GM19324 (cell line): Measurements from ENCODE around the gene C14orf132.

Experiments
- ATAC-seq: cut with Tn5 transposase; IDR thresholded peaks from one replicate; pipeline ENCODE4 v1.9.1; 2021; ENCODE audit warnings: mild to moderate bottlenecking, moderate library complexity; ENCODE audit not compliant: unreplicated experiment, low FRiP score

C14orf132 gene

DNA sequence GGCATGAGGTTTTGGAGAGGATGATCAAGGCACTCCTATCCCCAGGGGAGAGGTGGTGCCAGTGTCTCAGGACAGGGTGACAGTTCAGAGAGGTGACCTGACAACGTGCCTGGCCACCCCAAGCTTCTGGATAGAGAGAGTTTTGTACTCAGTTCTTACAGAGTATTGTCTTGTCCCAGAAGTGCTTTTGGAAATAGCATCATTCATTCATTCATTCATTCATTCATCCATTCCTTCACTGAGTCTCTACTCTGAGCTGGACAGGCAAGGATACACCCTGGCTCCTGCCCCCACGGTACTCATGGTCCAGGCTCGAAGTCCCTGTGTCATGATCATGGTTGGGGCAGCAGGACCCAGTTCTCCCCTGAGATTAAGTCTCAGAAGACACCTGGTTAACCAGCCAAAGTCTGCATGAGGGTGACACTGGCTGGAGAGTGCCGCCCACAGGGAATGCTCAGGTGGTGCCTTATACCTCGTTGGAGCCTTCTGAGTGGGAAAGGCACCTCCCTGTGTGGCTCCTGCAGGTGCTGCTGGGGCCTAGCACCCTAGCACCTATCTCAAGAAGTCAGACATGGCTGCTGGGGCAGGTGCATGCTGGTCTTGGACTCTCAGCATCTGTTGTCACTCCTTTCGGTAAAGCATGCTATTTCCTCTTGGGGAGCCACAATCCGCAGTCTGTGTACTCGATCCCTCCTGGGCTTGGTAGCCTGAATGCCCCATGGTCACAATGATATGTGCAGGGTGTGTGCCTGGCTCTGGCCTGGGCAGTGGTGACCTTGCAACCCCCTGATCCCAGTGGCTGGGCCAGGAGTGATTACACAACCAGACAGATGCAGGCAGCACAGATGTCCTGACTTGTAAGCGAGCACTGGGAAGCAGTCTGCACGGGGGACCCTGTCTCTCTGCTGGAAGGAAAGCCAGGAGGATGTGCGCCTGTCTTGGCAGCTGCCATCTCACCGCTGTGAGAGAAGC is 57.8 kb downstream of the C14orf132 start:
- no peak for ATAC-seq

DNA sequence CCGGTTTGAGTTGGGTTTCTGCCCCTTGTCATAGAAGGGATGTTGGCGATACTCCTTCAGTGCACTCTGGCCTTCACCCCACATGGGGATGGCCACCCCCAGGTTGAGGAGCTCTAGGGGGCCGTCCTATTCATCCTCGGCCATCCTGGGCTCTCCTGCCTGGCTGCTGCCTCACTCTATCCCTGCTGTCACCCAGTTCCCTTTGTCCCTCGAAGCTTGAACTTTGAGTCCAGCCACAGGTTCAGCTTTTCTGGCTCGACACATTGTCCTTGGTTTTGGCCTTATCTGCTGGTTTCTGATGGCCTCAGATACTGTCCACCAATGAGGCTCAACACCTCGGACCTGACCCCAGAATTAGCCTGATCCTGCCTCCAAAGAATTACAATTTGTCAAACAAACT is 58.6 kb downstream of the C14orf132 start:
- ATAC-seq: no peak

DNA sequence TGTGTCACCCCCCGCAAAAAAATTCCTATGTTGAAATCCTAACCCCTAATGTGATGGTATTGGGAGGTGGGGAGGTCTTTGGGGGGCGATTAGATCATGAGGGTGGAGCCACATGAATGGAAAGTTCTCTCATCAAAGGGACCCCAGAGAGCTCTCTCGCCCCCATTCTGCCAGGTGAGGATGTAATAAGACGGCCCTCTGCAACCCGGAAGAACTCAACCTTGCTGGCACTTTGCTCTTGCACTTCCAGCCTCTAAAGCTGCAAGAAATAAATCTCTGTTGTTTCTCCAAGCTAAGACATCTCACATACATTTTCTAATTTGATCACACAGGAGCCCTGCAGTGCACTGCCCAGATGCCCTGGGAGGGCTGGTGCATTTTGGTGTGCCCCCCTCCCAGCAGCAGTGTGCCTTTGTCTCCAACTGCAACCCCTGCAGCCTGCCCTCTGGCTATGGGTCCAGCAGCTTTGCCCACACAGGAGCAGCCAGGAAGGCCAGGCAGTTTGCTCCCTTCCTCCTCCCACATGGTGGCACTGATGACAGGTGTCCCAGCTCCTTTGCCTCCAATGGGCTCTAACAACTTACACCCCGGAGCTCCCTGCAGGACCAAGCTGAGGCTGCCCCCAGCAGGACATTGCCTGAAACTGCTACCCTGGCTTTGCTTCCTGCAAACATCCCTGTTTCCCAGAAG is 59.3 kb downstream of the C14orf132 start:
- ATAC-seq: no peak

DNA sequence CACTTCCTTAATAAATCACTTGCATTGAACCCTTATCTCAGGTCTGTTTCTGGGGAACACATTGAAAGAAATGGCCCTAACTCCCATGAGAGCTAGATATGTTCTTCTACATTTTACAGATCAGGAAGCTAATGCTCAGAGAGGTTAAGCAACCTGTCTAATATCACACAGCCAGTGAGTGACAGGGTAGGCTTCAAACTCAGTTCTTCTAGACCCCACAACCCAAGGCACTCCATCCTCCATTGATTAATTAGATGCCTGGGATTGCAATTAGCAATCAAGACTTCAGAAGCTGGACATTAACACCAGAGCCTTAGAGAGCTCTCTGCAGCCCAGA is 59.8 kb downstream of the C14orf132 start:
- ATAC-seq: no peak

DNA sequence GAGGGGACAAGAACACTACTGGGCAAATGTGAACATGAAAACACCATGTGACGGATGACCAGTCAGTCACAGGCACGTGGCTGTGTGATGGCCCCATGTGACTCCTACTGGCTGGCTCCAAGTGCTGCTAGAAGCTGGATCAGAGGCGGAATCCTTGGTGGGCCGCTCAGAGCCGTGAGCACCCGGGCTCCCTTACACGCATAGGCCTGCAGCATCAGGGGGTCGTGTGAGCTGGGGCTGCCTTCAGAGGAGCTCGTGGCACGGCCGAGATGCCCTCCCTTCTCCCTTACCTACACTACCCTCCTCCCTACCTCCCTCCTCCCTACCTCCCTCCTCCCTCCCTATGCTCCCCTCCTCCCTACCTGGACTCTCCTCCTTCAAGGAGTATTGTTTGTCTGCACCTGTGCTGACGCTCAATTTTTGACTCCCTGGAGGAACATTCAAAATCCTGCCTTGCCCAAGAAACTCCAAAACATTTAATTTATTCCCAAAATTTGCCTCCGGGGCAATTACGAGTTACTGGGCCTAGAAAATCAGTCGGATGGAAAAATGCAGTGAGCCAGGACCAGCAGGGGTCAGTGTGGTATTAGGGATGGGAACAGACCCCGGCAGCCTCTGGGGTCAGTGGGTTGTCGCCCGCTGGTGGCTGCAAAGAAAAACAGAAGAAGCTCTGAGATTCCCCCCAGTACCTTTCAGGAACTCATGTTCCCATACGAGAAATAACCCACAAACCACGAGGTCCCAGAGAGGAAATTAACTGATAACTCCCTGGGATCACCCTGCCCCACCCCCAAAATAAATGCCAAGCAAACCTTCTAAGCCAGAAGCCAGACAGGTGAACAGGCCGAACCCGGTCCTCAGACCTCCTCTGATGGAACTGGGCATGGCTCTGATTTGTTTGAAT is 61.3 kb downstream of the C14orf132 start:
- ATAC-seq: no peak

DNA sequence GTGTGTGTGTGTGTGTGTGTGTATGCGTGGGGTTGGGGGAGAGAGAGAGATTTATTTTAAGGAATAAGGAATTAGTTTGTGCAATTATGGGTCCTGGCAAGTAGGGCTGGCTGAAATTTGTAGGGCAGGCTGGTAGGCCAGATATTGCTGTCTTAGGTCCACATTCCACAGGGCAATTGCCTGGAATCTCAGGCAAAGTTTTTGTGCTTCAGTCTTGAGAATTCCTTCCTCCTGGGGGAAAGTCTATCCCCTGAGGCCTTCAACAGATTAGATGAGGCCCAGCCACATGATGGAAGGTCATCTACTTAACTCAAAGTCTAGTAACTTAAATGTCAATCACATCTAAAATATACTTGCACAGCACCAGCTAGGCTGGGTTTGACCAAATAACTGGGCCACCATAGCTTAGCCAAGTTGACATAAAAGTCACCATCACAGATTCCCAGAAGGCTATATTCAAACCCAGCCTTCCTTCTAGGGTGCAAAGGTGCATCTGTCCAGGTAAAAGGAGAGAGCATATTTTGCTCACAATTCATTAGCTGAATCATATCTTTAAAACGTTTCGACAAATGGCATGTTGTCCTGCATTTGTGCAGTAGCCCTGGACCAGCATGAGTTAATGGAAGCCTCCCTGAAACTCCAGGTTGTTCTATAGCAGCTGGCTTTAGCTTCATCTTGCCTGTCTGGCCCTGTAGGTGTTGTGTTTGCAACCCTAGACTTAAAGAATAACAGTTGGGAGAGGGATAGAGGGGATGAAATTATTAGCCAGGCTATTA is 63.1 kb downstream of the C14orf132 start:
- ATAC-seq: no peak

DNA sequence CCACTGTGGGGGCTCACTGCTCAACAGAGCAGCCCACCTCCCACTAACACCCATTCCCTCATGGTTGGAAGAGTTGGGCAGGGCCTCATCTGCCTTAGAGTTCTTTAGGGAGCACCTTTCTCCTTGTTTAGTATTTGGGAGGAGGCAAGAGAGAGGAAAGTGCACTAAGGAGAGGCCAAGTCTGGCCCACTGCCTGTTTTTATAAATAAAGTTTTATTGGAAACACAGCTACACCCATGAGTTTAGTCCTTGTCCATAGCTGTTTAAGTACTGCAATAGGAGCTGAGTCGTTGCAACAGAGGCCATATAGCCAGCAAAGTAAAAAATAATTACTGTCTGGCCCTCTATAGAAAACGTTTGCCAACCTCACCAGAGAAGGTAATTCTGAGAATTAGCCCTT is 63.9 kb downstream of the C14orf132 start:
- ATAC-seq: no peak

DNA sequence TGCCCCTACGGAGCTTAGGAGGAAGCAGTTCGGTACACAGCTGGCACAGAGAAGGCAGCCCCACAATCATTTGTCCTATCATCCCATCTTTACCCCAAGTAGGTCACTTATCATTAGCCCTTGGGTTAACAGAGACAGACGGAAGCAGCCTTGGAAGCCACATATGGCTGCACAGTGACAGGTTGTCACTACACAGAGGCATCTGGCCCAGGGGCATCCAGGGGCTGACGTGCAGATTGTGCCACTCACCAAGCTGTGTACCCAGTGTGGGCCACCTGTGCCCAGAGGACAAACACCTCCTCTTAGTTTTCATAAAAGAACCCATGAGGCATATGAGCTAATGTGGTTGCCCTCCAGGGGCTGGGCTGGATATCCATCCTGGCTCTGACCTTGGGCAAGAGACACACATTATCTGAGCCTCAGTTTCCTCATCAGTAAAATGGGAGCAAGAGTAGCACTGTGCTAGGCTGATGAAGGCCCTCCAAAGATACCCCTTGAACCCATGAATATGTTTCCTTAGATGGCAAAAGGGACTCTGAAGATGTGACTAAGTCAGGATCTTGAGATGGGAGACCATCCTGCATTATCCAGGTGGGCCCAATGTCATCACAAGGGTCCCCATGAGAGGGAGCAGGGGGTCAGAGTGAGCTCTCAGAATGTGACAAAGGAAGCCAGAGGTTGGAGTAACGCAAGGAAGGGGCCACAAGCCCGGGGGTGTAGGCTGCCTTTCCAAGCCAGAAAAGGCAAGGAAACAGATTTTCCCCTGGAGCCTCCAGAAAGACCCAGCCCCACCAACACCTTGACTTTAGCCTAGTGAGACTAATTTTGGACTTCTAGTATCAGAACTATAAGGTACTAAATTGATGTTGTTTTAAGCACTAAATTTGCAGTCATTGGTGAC is 64.6 kb downstream of the C14orf132 start:
- no peak for ATAC-seq

DNA sequence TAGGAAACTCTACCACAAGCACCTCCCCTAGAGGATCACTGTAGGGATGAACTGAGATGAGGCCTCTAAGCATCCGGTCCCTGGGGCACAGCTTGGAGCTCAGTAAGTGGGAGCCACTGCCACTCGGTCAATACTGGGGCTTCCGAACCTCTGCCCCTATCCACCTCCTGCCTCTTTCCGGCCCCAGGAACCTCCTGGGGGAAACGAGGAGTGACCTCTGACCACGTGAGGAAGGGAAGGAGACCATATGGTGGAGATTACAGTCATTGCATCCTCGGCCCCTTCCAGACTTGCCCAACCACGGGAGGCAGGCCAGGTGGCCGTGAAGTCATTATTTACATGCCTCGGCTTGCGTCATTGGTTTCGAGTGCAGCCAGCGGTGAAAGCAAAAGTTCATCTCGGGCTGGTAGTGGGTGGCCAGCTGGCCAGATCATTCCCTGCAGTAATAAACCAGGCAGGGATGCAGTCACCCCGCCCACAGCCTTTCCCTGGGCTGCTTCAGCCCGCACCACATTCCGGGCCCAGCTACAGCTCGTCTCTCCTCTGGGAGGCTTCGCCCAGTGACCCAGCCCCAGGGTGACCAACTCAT is 65.4 kb downstream of the C14orf132 start:
- ATAC-seq: no peak

DNA sequence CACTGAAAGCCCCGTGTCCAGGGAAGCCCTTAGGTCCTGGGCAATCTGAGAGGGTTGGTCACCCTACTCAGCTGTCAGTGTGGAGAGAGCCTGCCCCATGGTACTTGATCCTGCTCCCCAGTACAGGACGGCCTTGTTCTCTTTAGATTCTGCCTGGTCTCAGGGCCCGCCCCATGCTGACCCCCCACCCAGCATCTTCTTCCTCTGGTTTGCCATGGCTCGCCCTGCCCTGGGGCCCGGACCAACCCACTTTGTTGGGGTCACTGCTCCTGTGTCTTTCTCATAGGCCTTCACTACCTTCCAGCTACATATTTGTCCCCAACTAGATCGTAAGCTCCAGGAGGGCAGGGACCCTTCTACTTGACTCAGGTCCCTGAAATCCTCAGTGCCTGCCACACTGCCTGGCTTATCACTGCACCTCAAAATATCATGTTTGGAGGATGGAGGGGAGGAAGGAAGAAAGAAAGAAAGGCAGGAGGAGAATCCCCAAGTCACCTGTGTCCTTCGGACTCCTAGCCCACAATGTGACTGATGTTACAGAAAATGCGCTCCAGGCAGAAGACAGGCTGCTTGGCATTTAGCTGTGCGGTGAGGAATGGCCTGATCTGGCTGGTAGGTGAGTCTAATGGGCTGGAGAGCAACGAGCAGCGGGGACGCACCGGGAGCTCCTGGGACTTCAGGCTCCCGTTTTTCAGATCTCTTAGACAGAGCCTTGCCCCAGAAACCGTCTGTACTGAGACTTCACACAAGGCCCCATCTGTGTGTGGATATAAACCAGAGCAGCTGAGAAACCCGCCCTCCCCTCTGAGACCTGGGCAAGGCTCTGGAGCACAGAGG is 66.1 kb downstream of the C14orf132 start:
- ATAC-seq: no peak

DNA sequence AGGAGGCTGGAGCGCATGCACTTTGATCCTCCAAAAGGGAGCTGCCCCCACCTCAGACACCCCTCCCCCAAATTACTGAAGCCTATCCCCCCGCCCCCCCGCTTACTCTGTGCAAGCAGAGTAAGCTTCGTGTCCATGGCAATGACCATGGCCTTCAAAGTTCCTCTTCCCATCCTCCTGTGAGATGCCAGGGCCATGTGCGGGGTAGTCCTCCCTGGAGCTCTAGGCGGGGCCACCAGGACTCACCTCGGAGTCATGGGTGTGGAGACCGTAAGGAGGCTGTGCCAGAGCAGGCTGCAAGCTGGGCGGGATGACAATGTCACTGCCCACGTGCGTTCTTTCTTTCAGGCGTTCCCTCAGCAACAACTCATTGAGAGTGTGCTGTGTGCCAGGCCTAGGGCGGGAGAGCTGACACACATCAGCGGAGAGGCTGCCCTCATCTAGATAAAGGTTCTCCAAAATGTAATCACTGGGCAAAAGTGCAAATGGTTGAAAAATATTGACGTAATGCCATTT is 66.8 kb downstream of the C14orf132 start:
- no peak for ATAC-seq

DNA sequence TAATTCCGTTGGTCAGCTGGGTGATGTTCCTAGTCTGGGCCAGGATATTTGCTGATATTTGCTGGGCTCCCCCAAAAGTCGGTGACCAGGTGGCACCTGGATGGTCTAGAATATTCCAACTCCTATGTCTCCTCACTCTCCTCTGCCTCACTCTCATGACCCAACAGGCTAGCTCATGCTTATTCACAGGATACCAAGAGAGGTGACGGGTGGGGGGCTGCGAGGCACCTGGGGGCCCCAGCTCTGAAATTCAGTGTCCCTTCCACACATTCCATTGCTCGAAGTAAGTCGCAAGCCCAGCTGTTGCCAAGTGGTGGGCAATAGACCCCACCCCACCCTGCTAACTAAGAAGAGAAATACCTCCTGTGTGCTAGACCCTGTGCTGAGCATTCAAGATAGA is 67.7 kb downstream of the C14orf132 start:
- no peak for ATAC-seq

DNA sequence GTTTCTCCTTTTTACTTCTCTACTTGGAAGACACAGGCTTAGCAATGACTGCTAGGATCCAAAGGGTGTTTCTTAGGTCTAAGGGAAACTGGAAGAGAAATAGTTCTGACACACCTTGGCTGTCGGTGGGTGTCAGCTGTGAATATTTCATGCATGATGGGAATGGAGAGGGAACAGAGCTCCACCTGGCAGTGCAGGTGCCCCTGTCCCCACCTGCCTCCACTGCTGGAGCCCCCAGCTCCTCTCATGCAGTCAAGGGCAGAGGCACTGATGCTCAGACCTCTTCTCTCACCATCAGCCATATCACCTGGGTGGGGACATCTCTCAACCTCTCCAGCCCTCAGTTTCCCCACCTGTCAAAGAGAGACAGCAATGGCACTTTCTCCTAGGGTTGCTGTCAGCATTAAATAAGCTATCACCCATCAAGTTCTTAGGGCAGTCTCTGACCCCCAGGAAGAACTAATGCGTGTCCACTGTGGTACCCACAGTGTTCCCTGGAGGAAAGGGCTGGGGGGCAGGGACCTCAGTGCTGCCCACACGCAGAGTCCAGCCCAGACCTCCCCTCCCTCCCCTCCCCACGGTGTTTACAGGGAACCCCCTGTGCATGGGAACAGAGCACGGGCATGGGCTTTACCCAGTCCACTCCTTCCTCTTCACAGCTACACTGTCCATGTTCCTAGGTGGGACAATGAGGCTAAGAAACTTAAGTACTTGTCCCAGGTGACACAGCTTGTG is 69.1 kb downstream of the C14orf132 start:
- ATAC-seq: no peak

DNA sequence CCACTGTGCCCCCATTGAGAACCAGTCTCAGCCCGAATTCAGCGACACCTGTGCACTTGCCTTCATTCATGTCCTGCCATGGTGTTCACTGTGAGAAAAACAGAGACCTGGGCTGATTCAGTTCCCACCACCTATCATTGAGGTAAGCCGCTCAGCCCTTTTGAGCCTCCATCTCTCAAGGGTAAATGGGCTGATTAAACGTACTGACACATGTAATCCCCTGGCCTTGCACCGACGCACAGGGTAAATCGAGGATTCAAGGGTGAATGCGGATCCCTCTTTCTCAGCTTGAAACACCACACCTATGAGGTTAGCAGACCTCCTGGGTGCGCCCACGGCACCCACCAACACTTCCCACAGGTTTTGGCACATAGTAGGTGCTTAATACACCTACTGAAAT is 69.7 kb downstream of the C14orf132 start:
- no peak for ATAC-seq

DNA sequence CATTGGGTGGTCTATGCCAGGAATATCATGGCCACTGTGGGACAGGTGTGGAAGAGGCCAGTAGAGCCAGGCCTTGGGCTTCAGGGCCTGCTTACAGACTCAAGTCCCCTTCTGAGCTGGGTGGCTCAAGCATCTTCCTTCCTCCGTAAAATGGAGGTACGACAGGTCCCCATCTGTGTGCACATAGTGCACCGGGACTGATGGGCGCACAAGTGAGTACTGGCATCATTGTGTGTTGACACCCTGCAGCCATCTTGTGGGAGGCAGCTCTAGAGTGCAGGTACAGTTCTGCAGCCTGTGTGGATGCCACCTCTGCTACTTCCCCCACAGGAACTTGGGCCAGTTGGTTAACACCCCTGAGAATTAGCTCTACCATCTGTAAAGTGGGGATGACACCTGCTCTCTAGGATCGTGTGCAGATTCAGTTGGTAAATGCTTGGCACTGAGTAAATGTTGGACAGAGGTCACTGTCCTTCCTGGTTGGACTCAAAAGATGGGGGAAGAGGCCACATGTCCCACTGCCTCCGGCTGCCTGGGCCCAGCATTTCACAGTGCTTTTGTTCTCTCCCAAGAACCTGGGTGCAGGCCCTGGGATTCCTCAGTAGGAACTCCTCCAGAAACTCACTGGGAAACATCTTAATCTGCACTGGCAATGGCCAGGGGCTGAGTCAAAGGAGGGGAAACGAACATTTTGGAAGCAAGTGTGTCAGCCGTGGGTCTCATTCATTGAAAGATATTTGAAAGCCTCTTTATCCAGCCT is 70.6 kb downstream of the C14orf132 start:
- ATAC-seq: no peak

DNA sequence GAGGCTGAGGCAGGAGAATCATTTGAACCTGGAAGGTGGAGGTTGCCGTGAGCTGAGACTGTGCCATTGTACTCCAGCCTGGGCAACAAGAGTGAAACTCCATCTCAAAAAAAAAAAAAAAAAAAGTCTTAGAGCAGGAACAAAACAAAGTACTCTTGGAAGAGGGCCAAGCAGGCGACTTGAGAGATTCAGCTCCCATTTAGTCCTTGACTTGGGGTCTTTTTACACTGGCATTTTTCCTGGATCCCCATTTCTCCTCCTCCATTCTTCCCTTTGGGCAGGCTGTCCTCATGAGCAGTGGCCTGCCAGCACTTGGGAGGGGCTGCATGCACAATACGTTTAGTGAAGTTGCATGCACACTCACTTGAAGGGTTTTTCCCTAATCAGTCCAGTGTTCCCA is 72.9 kb downstream of the C14orf132 start:
- no peak for ATAC-seq
